ENCODE data around the gene AMOTL1.
"Not testable (repeated sequence)": the region's sequence is repeated elsewhere in the genome, so short reads cannot be mapped to it uniquely, and the experiment has no call there.

The AMOTL1 gene

DNA sequence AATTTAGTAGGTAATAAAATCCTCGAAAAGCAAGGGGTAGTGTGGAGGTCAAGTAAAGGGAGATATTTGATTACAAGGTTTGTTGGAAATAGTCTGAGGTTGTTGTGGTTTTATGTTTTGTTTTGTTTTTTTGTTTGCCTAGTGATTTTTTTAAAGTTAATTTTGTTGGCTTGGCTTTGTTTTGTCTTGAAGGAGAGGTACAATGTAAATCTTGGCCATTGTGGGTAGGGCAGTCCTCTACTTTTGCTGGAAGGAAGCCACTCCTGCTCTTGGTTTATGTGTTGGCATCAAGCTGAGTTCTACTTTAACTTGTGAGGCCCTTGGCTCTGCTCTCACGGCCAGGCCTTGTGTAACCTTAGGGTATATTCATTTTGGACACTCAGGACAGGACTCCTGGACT is 3.2 kb downstream of the AMOTL1 start:
- no peak for DNase-seq (ENCODE audit: low read depth in 2 of 2)

DNA sequence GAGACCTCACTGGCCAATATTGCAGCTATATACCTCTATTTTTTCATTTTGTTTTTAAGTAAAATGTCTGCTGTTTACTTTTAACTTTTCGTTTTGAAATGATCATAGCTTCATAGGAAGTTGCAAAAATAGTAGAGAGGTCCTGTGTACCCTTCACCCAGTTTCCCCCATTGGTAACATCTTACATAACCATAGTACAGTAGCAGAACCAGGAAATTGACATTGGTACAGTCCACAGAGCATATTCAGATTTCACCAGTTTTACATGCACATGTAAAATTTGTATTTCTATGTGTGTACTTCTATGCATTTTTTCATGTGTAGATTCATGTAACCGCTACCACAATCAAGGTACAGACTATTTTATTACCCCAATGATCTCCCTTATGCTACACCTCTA is 3.8 kb downstream of the AMOTL1 start:
- no peak for DNase-seq (ENCODE audit: low read depth in 2 of 2)

GRCh38 chr11:94773842-94774241 is 5.7 kb downstream of the AMOTL1 start:
- no peak for DNase-seq (ENCODE audit: low read depth in 2 of 2)

DNA sequence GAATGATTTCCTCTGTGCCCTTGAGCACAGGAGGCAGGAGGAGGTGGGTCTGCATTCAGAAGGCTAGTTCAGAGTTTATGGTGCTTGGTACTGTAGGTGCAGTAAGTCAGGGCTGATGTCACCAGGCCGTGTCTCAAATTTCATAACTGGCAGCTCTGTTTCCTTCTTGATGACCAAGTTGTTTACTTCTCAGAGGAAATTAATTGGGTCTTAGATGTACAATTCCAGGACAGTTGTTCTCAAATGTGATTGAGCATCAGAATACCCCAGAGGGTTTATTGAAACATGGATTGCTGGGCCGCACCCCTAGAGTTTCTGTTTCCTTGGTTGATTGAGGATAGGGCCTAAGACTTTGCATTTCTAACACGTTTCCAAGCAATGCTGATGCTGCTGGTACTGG is 6.2 kb downstream of the AMOTL1 start:
- DNase-seq (ENCODE audit: low read depth in 2 of 2) = no peak

DNA sequence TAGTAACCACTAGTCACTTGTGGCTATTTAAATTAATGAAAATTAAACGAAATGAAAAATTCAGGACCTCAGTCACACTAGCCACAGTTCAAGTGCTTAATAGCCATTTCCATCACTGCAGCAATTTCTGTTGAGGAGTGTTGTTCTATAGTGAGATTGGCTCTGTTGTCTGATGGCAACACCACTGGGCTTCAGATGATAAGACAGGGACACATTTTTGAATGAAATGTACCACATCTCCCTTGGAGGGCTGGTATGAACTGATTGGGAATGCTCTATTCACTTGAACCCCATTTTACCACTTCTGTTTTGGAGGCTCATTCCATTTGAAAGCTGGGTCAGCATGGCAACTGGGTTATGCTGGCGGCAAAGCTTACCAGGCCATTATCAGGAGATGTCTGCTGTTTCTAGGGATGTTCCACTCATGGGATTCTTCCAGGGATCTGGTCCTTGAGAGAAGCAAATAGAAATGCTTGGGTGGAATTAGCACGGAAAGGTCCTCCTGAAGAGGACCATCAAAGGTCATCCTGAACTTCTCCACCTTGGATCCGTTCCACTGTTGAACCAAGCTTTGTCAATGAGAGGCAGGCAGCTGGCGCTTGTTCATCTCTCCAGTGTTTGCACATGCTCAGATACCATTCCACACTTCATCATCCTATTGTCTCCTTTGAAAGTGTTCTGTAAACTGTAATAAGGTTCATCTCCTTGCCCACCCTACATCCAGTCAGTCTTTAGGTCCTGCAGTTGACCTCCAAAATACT is 7.6 kb downstream of the AMOTL1 start:
- no peak for DNase-seq (ENCODE audit: low read depth in 2 of 2)

- DNase-seq (ENCODE audit: low read depth in 2 of 2) = no peak
Observed at GRCh38 chr11:94776351-94777321, 8.5 kb downstream of the AMOTL1 start.

GRCh38 chr11:94780432-94780831 is 12.3 kb downstream of the AMOTL1 start:
- DNase-seq (ENCODE audit: low read depth in 2 of 2) = no peak

GRCh38 chr11:94781837-94782236 is 13.7 kb downstream of the AMOTL1 start:
- no peak for DNase-seq (ENCODE audit: low read depth in 2 of 2)

DNA sequence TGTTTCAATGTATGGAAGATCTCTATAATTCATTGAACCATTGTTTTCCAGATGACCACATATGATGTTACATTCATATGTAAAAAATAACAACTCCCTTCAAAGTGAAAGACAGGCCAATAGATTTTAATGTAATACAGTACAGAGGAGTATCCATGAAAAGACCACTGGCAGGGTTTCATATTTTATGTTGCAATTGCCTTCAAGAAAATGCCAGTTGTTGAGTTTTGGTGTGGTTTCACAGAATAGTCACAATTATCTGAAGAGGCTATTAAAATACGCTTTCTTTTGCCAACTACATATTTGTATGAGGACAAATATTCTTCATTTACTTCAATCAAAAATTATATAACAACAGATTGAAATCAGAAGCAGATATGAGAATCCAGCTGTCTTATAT is 14.3 kb downstream of the AMOTL1 start:
- DNase-seq (ENCODE audit: low read depth in 2 of 2) = no peak

DNA sequence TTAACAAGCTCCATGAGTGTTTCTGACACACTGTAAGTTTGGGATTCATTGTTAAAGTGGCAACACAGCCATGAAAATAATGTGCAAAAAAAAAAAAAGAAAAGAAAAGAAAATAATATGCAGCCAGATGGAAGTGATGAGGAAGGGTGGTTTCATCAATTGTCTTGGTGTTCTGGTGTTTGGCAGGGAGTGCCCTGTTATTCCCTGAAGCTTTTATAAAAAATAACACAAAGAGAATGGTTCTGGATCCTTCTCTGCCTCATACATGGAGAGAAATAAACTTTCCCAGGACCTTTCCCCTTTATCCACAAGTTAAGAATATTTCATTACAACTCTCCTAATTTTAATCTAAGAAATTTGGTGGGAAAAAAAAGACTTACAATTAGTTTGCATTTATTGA is 16.7 kb downstream of the AMOTL1 start:
- no peak for DNase-seq (ENCODE audit: low read depth in 2 of 2)

DNA sequence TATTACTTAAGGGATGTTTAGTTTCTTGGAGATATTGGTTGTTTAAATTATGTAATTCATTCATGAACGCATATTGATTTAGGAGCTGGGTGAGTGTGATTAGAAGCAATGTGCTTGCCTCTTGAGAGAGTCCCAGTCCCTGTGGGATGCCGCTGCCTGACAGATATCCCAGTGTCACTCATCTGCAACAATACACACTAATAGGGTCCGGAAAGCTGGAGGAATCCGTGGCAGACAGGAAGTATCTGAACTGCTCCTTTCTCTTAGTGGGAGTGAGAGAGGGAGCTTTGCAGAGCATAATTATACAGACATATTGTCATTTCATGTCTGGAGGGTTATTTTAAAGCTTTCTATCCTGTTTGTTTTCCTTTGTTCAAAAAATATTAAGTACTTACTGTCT is 17.4 kb downstream of the AMOTL1 start:
- DNase-seq (ENCODE audit: low read depth in 2 of 2) = no peak

DNA sequence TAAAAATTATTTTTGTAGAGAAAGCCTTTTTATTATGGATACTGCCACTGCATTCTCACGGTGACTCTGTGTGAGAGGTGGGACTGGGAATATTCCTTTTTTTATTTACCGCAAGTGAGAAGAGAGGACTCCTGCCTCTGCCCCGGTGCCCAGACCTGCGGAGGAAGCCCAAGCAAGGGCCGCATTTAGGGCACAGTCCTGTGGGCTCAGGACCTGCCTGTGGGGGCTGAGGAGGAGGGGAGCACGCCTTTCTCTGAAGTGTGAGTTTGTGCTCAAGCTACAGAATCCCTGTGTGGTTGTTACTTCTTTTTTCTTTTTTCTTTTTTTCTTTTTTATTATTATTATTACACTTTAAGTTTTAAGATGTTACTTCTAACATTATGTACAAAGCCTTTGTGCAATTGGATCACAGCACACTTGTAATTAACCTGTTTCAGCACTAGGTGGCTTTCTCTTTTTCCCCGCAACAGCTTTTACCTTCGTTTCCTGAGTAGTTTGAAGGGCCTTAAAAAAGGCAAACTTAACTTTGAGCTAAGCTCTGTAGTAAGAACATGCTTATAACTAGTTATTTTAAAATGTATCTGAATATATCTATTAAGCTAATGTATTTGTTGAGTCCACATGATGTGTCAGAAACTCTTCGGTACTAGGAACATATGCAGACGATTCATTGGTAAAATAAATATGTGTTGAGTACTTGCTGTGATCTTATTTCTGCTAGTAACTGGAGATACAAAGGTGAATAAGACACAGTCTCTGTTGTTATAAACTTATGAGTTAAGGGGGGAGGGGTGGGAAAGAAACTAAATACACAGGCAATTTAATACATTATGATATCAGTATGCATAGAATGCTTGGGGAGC is 18.3 kb downstream of the AMOTL1 start:
- no peak for DNase-seq (ENCODE audit: low read depth in 2 of 2)

DNA sequence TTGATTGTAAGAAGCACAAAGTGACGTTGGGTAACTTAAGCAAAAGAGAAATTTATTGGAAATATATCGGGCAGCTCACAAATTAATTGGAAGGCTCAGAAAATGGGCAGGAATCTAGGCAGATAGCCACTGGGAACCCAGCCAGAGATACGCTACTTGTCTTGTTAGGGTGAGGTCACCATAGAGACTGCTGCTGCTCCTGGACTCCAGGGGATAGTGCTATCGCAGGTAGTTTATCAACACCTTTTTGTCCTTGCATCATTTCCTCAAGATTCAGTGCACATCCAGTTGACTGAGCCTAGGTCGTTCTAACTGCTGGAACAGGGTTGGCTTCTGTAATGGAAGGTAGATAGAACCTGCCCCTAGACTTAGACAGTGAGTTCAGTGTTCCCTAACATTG is 19.6 kb downstream of the AMOTL1 start:
- DNase-seq (ENCODE audit: low read depth in 2 of 2) = no peak

GRCh38 chr11:94788396-94788795 is 20.2 kb downstream of the AMOTL1 start:
- no peak for DNase-seq (ENCODE audit: low read depth in 2 of 2)

GRCh38 chr11:94790197-94790596 is 22.0 kb downstream of the AMOTL1 start:
- DNase-seq (ENCODE audit: low read depth in 2 of 2) = no peak

DNA sequence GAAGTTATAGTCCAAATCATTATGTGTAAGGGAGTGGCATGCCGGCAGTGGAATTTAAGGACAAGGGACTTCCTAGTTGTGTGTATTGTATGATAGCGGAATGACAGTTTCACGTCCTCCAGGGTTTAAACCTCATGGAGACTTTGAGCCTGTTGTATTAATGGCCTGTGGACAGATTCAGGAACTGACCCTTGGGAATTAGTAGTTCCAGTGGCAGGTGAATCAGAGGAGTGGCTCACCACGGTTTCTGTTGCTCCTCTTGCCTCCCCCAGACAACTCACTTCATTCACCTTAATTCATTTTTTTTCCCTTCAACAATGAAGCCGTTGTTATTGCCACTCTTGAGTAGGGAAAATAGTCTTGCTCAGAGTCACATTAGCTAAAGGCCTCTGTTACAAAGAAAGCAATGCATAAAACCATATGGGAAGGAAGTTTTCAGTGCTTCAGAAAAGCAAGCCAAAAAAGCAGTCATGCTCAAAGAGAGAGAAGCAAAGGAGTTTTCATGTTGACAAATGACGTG is 22.6 kb downstream of the AMOTL1 start:
- no peak for DNase-seq (ENCODE audit: low read depth in 2 of 2)

GRCh38 chr11:94791216-94791889 is 23.2 kb downstream of the AMOTL1 start:
- no peak for DNase-seq (ENCODE audit: low read depth in 2 of 2)

DNA sequence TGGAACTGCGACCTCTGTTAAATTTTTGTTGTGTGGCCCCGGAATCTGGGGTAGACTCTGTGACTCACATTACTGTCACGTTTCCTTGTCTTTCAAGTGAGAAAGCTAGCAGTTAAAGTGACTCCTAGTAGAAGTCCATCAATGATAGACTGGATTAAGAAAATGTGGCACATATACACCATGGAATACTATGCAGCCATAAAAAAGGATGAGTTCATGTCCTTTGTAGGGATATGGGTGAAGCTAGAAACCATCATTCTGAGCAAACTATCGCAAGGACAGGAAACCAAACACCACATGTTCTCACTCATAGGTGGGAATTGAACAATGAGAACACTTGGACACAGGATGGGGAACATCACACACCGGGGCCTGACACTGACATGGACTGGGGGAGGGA is 23.8 kb downstream of the AMOTL1 start:
- not testable (repeated sequence) for DNase-seq (ENCODE audit: low read depth in 2 of 2)

DNA sequence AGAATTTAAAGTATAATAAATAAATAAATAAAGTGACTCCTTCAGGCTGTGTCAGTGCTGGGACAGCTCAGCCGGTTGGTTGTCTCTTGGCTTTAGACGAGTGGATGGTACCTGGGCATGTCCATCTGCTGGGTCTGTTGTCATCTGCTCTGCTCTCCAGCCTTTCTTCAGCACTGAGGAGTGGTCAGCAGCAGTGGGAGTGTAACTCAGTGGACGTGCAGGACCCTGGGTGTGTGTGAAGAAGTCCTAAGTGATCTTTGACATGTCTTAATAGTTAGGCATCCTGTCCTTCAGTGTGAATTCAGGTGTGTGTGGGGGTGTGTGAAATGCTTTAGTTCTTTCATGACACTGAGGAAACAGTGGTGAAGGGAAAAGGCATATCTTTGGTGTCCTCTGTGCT is 24.3 kb downstream of the AMOTL1 start:
- DNase-seq (ENCODE audit: low read depth in 2 of 2) = no peak

GRCh38 chr11:94793002-94793401 is 24.8 kb downstream of the AMOTL1 start:
- no peak for DNase-seq (ENCODE audit: low read depth in 2 of 2)

DNA sequence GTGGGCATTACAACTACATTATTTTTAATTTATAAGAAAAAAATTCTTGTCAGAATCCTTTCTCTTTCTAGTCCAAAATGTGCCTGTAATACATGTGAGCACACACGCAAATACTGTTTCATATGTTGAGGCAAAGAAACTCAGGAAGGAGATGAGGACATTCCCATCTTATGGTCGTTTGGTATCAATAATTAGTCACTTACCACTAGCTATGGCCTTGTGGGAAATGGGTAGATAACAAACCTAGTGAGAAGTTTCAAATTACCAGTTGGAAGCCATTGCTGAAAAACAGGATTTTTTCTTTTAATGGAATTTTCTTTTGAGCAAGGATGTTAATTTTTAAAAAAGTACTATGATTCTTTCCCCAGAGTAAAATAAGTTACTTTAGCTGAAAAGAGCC is 25.7 kb downstream of the AMOTL1 start:
- DNase-seq (ENCODE audit: low read depth in 2 of 2) = no peak
